Tibial nerve (tissue), 3 donors: Measurements from ENCODE around the gene AANAT.

Experiments
- CTCF ChIP-seq, 5 experiments: fragments of 200-600 bp in 3 of 5; fragments of 450-650 bp in 2 of 5; sonication (generic) in 3 of 5; IDR thresholded peaks; one replicate each; pipeline ENCODE4 v1.5.1; 2016 to 2019; ENCODE audit warnings: antibody characterized with exemption in 5 of 5, mild to moderate bottlenecking in 3 of 5, moderate library complexity in 2 of 5
- POLR2A ChIP-seq, 2 donors: fragments of 450-650 bp; IDR thresholded peaks; one replicate each; pipeline ENCODE4 v1.6.1; 2017; ENCODE audit warnings: antibody characterized with exemption in 2 of 2, mild to moderate bottlenecking in 2 of 2, moderate library complexity in 2 of 2

DNA sequence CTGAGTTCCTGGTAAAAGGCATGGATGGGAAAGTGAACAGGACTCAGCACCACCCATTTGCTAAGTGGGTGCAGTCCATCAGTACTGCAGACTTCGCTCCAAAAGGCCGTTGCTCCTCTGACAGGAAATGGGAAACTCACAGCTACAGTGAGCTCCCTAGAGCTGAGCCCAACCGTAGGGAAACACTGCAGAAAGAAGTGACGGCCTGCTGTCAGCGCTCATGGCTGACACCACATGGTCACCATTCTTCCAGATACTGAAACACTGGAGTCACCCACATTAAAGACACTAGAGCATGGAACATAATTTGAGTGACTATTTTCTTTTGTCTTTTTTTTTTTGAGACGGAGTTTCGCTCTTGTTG is 46.4 kb upstream of the AANAT start:
- no peak for TF ChIP-seq CTCF (IDR thresholded peaks at IDR 0.05)
- no peak for TF ChIP-seq POLR2A (IDR thresholded peaks at IDR 0.05)
